ENCODE data around the gene OS9.
A peak's percentile ranks its signal among the peaks of the same experiment; 100 is the strongest.
"Not testable (repeated sequence)": the region's sequence is repeated elsewhere in the genome, so short reads cannot be mapped to it uniquely, and the experiment has no call there.

Gene OS9

GRCh38 chr12:57693659-57694458 is at the start of gene OS9:
OS9 (plus strand) TSS chr12:57694132; CDS start chr12:57694162, 30 bp downstream.
- peak within 1 kb of the TSS; percentile 64 for H3K27ac ChIP-seq
- TF ChIP-seq CTCF (conservative IDR thresholded peaks at IDR 0.05): peak; percentile 93
- no peak for TF ChIP-seq ZFX (IDR thresholded peaks at IDR 0.05)

- not testable (repeated sequence) for H3K27ac ChIP-seq
Observed at GRCh38 chr12:57645990-57646658, 47.8 kb upstream of the OS9 start.

GRCh38 chr12:57646659-57647049 is 47.3 kb upstream of the OS9 start:
- not testable (repeated sequence) for H3K27ac ChIP-seq

- TF ChIP-seq ZFX (IDR thresholded peaks at IDR 0.05): no peak
- TF ChIP-seq CTCF (conservative IDR thresholded peaks at IDR 0.05): no peak
- H3K27ac ChIP-seq: no peak overlapping the region
Observed at GRCh38 chr12:57654042-57654441, 39.9 kb upstream of the OS9 start.

GRCh38 chr12:57655541-57656240 is 38.2 kb upstream of the OS9 start:
- TF ChIP-seq ZFX (IDR thresholded peaks at IDR 0.05): no peak
- no peak for TF ChIP-seq CTCF (conservative IDR thresholded peaks at IDR 0.05)
- H3K27ac ChIP-seq: no peak overlapping the region

- H3K27ac ChIP-seq: not testable (repeated sequence)
Observed at GRCh38 chr12:57656408-57656807, 37.5 kb upstream of the OS9 start.

GRCh38 chr12:57657744-57658143 is 36.2 kb upstream of the OS9 start:
- TF ChIP-seq ZFX (IDR thresholded peaks at IDR 0.05): no peak
- no peak for TF ChIP-seq CTCF (conservative IDR thresholded peaks at IDR 0.05)
- peak overlapping the region; percentile 24; the same call in 1 of the 2 replicates for H3K27ac ChIP-seq

GRCh38 chr12:57658890-57659289 is 35.0 kb upstream of the OS9 start:
- no peak overlapping the region for H3K27ac ChIP-seq
- no peak for TF ChIP-seq ZFX (IDR thresholded peaks at IDR 0.05)
- TF ChIP-seq CTCF (conservative IDR thresholded peaks at IDR 0.05): no peak
